Uterus (tissue), 4 donors: ENCODE results near the gene SBF1. TPM values are rescaled to one million over a fixed set of nuclear protein-coding genes. Genes with fewer than 3 reads are reported as not detected.

ENCODE experiments used
- DNase-seq, 2 donors: peaks; one replicate each; pipeline ENCODE4 v3.0.0-alpha.2; 2019 to 2020
- H3K27ac ChIP-seq, 2 donors: fragments of 200-600 bp; sonication (generic); 1 replicate in 1 of 2; 2 replicates in 1 of 2; pipeline ENCODE4 v1.5.1; 2016 to 2018
- H3K27me3 ChIP-seq, 2 donors: fragments of 200-600 bp; sonication (generic); one replicate each; pipeline ENCODE4 v1.5.1; 2018 to 2019; ENCODE audit warnings: control low read depth in 1 of 2
- H3K36me3 ChIP-seq, 2 donors: fragments of 200-600 bp; sonication (generic); one replicate each; pipeline ENCODE4 v1.5.1; 2019; ENCODE audit warnings: control low read depth in 1 of 2
- H3K4me1 ChIP-seq, 2 donors: fragments of 200-600 bp; sonication (generic); one replicate each; pipeline ENCODE4 v1.5.1; 2018 to 2019; ENCODE audit warnings: control low read depth in 1 of 2
- H3K4me3 ChIP-seq, 2 donors: fragments of 200-600 bp; sonication (generic); 1 replicate in 1 of 2; 2 replicates in 1 of 2; pipeline ENCODE4 v1.5.1; 2018 to 2019; ENCODE audit warnings: mild to moderate bottlenecking in 1 of 2
- H3K9me3 ChIP-seq, 2 donors: fragments of 200-600 bp; sonication (generic); one replicate each; pipeline ENCODE4 v1.5.1; 2019; ENCODE audit warnings: control low read depth in 1 of 2
- POLR2A ChIP-seq, 2 donors: fragments of 450-650 bp; IDR thresholded peaks; one replicate each; pipeline ENCODE4 v1.6.1; 2016; ENCODE audit warnings: antibody characterized with exemption in 2 of 2, mild to moderate bottlenecking in 1 of 2, moderate library complexity in 1 of 2
- intact Hi-C: fragments of 100-400 bp; cut with DNase I; formaldehyde crosslinking; loops from one replicate; pipeline ENCODE4 v1.15.1; 2023; ENCODE audit warnings: low total_unique reads
- total RNA-seq, 4 donors: library from RNA; depleted of rRNA in 3 of 4; stranded (reverse); fragments of >200 nt in 3 of 4; gene quantifications; one replicate each; pipeline versions ENCODE4 v1.1.0 to v1.2.4, GENCODE V29; 2014 to 2023
- TF ChIP-seq, protein P1 (sequence below), 4 experiments: fragments of 200-600 bp in 2 of 4; fragments of 450-650 bp in 2 of 4; sonication (generic) in 2 of 4; IDR thresholded peaks; one replicate each; pipeline ENCODE4 v1.5.1; 2016 to 2019; ENCODE audit warnings: antibody characterized with exemption in 4 of 4, mild to moderate bottlenecking in 2 of 4, moderate library complexity in 1 of 4
- donor health status: DM: yes; HTN: yes; CAD: no.

Gene SBF1
- total RNA-seq, 4 donors from 2014 or later = 35.0 to 84.0 (median 60.9) TPM

DNA sequence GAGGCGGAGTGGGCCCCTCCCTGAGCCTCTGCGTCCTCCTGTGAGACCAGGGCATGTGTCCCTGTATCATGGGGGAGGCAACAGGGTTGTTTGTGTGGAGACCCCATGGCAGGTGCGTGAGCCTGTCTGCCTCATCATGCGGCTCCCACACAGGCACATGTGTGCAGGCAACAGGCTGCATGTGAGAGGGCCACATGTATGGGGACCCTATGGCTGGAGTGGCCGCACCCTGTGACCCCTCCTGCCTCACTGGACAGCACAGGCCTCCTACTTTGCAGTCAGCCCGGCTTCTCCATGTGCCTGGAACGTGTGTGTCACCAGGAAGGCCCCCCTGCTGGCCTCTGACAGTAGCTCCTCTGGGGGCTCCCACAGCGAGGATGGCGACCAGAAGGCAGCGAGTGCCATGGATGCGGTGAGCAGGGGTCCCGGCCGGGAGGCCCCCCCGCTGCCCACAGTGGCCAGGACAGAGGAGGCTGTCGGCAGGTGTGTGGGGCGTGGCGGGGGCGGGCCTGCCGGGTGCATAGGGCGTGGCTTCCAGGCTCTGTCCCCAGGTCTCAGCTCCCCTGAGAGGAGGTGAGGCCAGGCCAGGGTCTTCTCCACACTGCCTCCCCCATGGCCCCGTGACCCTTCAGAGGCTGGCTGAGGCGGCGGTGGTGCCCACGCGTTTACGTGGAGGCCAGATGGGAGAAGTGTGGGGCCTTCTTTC, 34.1 kb downstream of the SBF1 start:
- Histone ChIP-seq H3K9me3 (no peaks in the 10 kb centered on the region), H3K27ac (no peak overlapping the region), H3K4me1 (no peaks in the 10 kb centered on the region), H3K4me3 (no peak overlapping the region), H3K27me3 (no peaks in the 10 kb centered on the region), H3K36me3 (no peaks in the 10 kb centered on the region)
- no peak for TF ChIP-seq POLR2A (IDR thresholded peaks at IDR 0.05)
- TF ChIP-seq, protein P1, sequence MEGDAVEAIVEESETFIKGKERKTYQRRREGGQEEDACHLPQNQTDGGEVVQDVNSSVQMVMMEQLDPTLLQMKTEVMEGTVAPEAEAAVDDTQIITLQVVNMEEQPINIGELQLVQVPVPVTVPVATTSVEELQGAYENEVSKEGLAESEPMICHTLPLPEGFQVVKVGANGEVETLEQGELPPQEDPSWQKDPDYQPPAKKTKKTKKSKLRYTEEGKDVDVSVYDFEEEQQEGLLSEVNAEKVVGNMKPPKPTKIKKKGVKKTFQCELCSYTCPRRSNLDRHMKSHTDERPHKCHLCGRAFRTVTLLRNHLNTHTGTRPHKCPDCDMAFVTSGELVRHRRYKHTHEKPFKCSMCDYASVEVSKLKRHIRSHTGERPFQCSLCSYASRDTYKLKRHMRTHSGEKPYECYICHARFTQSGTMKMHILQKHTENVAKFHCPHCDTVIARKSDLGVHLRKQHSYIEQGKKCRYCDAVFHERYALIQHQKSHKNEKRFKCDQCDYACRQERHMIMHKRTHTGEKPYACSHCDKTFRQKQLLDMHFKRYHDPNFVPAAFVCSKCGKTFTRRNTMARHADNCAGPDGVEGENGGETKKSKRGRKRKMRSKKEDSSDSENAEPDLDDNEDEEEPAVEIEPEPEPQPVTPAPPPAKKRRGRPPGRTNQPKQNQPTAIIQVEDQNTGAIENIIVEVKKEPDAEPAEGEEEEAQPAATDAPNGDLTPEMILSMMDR (IDR thresholded peaks at IDR 0.05) = no peak
- DNase-seq = no peak
- intact Hi-C loops = no loop called here

DNA sequence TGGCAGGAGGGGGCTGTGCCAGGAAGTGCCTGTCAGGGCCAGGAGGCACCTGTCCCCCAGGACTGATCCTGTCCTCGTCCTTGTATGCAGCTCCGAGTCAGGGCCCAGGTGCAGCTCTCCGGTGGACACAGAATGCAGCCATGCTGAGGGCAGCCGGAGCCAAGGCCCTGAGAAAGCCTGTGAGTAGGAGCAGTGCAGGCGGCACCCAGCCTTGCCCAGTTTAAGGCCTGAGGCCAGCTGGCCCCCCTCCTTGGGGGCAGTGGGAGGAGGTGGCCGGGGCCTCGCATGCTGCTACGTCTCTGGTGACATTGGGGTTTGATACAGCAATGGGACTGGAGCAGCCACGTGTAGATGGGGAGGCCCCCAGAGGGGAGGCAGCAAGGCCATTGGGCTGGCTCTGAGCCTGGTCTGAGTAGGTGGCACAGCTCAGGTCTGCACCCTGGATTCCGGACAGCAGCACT, 34.9 kb downstream of the SBF1 start:
- no peak for DNase-seq
- H3K4me1 ChIP-seq = no peaks in the 10 kb centered on the region
- H3K4me3 ChIP-seq = no peak overlapping the region
- TF ChIP-seq POLR2A (IDR thresholded peaks at IDR 0.05) = no peak
- no peaks in the 10 kb centered on the region for H3K9me3 ChIP-seq
- intact Hi-C loops = no loop called here
- H3K27ac ChIP-seq = no peak overlapping the region
- no peaks in the 10 kb centered on the region for H3K36me3 ChIP-seq
- H3K27me3 ChIP-seq = no peaks in the 10 kb centered on the region

DNA sequence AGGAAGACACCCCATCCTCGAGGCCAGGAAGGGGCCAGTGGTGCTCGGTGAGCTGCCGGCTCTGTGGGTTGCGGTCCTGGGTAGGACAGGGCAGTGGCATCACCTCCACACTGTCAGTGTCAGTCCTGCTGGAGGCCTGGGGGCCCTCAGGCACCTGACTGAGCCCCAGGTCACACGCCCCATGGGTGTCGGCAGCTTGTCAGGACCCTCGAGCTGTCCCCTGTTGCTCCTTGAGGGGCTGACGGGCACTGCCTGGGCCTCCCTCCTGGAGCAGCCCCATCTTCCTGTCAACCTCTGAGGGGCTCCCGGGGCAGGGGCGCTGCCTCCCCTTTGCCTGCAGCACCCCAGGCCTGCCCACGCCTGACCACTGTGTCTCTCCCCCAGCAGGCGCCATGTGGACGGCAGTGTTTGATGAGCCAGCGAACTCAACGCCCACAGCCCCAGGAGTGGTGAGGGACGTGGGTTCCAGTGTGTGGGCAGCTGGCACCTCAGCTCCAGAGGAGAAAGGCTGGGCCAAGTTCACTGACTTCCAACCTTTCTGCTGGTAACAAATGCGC, 35.4 kb downstream of the SBF1 start:
- intact Hi-C loops = no loop called here
- Histone ChIP-seq H3K4me3 (no peak overlapping the region), H3K36me3 (no peaks in the 10 kb centered on the region), H3K27me3 (no peaks in the 10 kb centered on the region), H3K4me1 (no peaks in the 10 kb centered on the region), H3K27ac (no peak overlapping the region), H3K9me3 (no peaks in the 10 kb centered on the region)
- TF ChIP-seq, protein P1 (IDR thresholded peaks at IDR 0.05) = no peak
- TF ChIP-seq POLR2A (IDR thresholded peaks at IDR 0.05) = no peak
- no peak for DNase-seq

DNA sequence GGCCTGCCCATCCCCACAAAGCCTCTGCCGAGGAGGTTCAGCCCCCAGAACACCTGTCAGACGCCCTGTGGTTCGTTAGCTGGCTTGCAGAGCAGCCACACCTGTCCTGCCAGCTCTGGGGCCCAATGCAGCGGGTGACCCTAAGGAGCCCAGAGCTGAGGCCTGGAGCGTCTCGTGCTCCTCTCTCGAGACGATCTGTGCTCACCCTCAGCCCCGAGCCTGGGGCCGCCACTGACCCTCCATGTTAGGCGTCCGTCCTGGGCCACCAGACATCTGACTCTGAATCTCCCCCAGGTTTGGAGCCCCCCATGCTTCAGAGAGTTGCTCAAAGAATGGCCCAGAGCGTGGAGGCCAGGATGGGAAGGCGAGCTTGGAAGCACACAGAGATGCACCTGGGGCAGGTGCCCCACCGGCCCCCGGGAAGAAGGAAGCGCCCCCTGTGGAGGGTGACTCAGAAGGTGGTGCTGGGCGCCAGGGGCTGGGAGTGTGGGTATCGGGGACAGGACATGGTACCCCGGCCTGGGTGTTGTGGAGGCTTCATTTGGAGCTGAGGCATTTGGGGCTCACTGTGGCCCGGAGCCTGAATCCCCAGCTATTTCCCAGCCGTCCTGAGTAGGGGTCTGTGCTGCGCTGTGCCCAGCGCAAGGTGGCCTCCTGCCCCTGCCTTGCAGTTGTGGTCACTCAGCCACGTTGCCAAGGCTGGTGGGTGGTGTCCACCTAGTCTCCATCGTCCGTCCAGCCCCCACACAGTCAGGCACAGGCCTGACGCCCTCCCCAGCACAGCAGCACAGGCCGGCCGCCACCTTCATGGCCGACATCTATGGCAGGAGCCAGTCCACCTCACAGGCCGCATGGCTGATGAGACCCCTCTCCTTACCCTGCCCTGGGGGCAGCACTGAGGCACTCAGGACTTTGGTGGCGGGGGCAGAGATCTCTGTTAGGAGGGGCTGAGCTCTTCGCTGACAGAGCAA, 36.2 kb downstream of the SBF1 start:
- Histone ChIP-seq H3K36me3 (no peaks in the 10 kb centered on the region), H3K9me3 (no peaks in the 10 kb centered on the region), H3K27ac (no peak overlapping the region), H3K4me3 (no peak overlapping the region), H3K27me3 (no peaks in the 10 kb centered on the region), H3K4me1 (no peaks in the 10 kb centered on the region)
- DNase-seq = no peak
- intact Hi-C loops = no loop called here
- TF ChIP-seq, protein P1 (IDR thresholded peaks at IDR 0.05) = no peak
- no peak for TF ChIP-seq POLR2A (IDR thresholded peaks at IDR 0.05)

DNA sequence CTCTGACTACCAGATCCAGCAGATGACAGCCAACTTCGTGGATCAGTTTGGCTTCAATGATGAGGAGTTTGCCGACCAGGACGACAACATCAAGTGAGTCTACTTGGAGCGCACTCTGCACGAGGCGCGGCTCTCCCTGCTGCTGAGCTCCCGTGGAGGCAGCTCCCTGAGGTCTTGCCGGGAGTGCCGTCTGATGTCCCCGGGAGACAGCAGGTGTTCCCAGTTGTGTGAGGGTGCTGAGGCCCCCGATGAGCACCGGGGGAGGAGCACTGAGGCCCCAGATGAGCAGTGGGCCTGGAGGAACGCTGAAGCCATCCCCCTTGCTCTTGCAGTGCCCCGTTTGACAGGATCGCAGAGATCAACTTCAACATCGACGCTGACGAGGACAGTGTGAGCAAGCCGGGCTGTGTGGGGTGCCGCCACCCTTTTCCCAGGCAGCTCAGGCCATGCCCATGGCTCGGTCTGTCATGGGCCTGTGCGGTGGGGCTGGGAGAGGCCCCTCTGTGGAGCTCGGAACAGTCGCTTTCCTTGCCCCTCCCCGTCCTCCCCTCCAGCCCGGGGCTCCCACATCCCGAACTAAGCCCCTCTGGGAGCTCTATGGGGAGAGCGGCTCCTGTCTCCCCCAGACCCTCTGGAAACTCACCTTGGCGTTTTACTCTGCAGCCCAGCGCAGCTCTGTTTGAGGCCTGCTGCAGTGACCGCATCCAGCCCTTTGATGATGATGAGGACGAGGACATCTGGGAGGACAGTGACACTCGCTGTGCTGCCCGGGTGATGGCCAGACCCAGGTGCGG, 37.1 kb downstream of the SBF1 start:
- H3K36me3 ChIP-seq = no peaks in the 10 kb centered on the region
- TF ChIP-seq POLR2A (IDR thresholded peaks at IDR 0.05) = no peak
- TF ChIP-seq, protein P1 (IDR thresholded peaks at IDR 0.05) = no peak
- H3K4me1 ChIP-seq = no peaks in the 10 kb centered on the region
- intact Hi-C loops = no loop called here
- no peak for DNase-seq
- H3K27ac ChIP-seq = no peak overlapping the region
- H3K9me3 ChIP-seq = no peaks in the 10 kb centered on the region
- no peak overlapping the region for H3K4me3 ChIP-seq
- H3K27me3 ChIP-seq = no peaks in the 10 kb centered on the region
